Activated B cell treated with CpG ODN at 0.5 μM for 24 hours (primary cell): ENCODE data around the gene SYNDIG1. TPM values are rescaled to one million over a fixed set of nuclear protein-coding genes. Genes with fewer than 3 reads are reported as not detected.

Source experiments
- ATAC-seq: fragments of 200-7000 bp; cut with Tn5 transposase; one replicate; pipeline ENCODE4 v1.10.0; 2021; ENCODE audit warnings: low read depth, mild to moderate bottlenecking, moderate library complexity
- CTCF ChIA-PET: fragments of 350-600 bp; sonication (Branson Sonifier 250); formaldehyde crosslinking; loops from one replicate; lab custom pipeline; 2021; ENCODE audit warnings: antibody characterized with exemption; lab: Charles Lee
- POLR2A ChIA-PET: fragments of 350-600 bp; sonication (Branson Sonifier 250); formaldehyde crosslinking; loops from one replicate; lab custom pipeline; 2021; ENCODE audit warnings: antibody characterized with exemption; lab: Charles Lee
- DNase-seq: peaks from one replicate; pipeline ENCODE4 v3.0.0; 2022
- H3K27ac Mint-ChIP-seq: one replicate; pipeline ENCODE4 v1.8.0; 2020; ENCODE audit warnings: mixed read lengths
- H3K27me3 Mint-ChIP-seq: one replicate; pipeline ENCODE4 v1.8.0; 2021; ENCODE audit warnings: mixed read lengths
- H3K36me3 Mint-ChIP-seq: one replicate; pipeline ENCODE4 v1.8.0; 2021; ENCODE audit warnings: low read depth, mixed read lengths
- H3K4me1 Mint-ChIP-seq: one replicate; pipeline ENCODE4 v1.8.0; 2021; ENCODE audit warnings: mixed read lengths
- H3K4me3 Mint-ChIP-seq: one replicate; pipeline ENCODE4 v1.8.0; 2020; ENCODE audit warnings: mild to moderate bottlenecking, mixed read lengths
- H3K9me3 Mint-ChIP-seq: one replicate; pipeline ENCODE4 v1.8.0; 2020; ENCODE audit warnings: mixed read lengths
- intact Hi-C: fragments of 100-400 bp; cut with micrococcal nuclease; formaldehyde crosslinking; loops from one replicate; pipeline ENCODE4 v1.15.1; 2024
- total RNA-seq: library from RNA; stranded (reverse); gene quantifications from 2 replicates; pipeline ENCODE4 v1.2.3, GENCODE V29; 2022
- TF ChIP-seq, protein P1 (sequence below): fragments of 200-600 bp; IDR thresholded peaks from one replicate; pipeline ENCODE4 v1.8.0; 2022; ENCODE audit warnings: antibody characterized with exemption, mild to moderate bottlenecking

Gene SYNDIG1
- total RNA-seq, 1 donor from 2014 or later: not detected

- no peak overlapping the region for H3K27ac Mint-ChIP-seq
- POLR2A ChIA-PET: no interaction called here
- intact Hi-C loops: no loop called here
- DNase-seq (no peak), ATAC-seq (no peak)
- H3K4me1 Mint-ChIP-seq: peaks cover 2% of the 10 kb centered on the region
- peaks cover 8% of the 10 kb centered on the region for H3K9me3 Mint-ChIP-seq
- CTCF ChIA-PET: no interaction called here
- no peak overlapping the region for H3K4me3 Mint-ChIP-seq
- no peaks in the 10 kb centered on the region for H3K36me3 Mint-ChIP-seq
- H3K27me3 Mint-ChIP-seq: peaks cover 4% of the 10 kb centered on the region
- TF ChIP-seq, protein P1, sequence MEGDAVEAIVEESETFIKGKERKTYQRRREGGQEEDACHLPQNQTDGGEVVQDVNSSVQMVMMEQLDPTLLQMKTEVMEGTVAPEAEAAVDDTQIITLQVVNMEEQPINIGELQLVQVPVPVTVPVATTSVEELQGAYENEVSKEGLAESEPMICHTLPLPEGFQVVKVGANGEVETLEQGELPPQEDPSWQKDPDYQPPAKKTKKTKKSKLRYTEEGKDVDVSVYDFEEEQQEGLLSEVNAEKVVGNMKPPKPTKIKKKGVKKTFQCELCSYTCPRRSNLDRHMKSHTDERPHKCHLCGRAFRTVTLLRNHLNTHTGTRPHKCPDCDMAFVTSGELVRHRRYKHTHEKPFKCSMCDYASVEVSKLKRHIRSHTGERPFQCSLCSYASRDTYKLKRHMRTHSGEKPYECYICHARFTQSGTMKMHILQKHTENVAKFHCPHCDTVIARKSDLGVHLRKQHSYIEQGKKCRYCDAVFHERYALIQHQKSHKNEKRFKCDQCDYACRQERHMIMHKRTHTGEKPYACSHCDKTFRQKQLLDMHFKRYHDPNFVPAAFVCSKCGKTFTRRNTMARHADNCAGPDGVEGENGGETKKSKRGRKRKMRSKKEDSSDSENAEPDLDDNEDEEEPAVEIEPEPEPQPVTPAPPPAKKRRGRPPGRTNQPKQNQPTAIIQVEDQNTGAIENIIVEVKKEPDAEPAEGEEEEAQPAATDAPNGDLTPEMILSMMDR: no peak
Observed at GRCh38 chr20:24565835-24566351, 96.5 kb downstream of the SYNDIG1 start.

DNA sequence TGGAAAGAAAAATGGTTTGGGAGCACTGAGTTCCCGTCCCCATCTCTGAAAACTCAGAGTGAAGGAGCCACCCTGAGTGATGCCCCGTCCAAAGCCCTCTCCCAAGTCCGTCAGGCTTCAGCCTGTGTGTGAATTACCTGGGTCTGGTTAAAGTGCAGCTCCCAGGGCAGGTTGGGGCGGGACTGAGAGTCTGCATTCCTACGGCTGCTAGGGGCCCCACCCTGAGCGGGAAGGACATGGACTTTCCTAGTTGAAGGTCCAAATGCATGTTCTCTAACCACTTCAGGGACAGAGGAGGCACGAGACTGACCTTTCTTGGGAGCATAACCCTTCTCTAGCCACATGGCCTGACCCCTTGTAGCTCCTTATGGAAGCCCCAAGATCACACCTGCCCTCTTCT is 97.2 kb downstream of the SYNDIG1 start:
- DNase-seq: no peak
- POLR2A ChIA-PET: no interaction called here

GRCh38 chr20:24567508-24567907 is 98.1 kb downstream of the SYNDIG1 start:
- Mint-ChIP-seq H3K36me3 (no peaks in the 10 kb centered on the region), H3K27me3 (peaks cover 4% of the 10 kb centered on the region), H3K9me3 (peaks cover 7% of the 10 kb centered on the region), H3K27ac (no peak overlapping the region), H3K4me1 (peaks cover 13% of the 10 kb centered on the region), H3K4me3 (no peak overlapping the region)
- no peak for DNase-seq
- intact Hi-C loops: no loop called here
- no peak for ATAC-seq
- TF ChIP-seq, protein P1: no peak
- CTCF ChIA-PET: no interaction called here
- POLR2A ChIA-PET: no interaction called here

More for the DNA sequence above, 97.2 kb downstream of the SYNDIG1 start:
- Mint-ChIP-seq H3K36me3 (no peaks in the 10 kb centered on the region), H3K27me3 (peaks cover 4% of the 10 kb centered on the region), H3K4me1 (peaks cover 5% of the 10 kb centered on the region), H3K27ac (no peak overlapping the region), H3K9me3 (peaks cover 8% of the 10 kb centered on the region), H3K4me3 (no peak overlapping the region)
- TF ChIP-seq, protein P1: no peak
- ATAC-seq: no peak
- intact Hi-C loops: no loop called here
- CTCF ChIA-PET: no interaction called here

DNA sequence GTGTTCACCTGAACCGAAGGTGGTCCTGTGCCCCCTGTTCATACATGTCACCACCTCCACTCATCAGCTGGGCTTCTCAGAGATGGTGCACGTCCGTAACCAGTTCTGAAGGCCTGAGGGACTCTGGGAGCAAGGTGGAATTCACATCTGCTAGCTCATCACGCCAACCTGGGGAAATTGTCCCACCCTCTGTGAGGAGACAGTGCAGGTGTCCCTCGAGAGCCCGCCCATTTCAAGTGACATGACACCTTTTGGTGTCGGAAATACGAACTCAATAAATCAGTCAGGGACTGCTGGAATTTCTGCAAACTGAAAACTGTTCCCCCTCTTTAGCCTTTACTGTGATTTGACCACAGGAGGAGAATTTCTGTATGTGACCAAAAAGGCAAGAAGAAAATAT is 99.4 kb downstream of the SYNDIG1 start:
- Mint-ChIP-seq H3K9me3 (peaks cover 4% of the 10 kb centered on the region), H3K36me3 (no peaks in the 10 kb centered on the region), H3K27me3 (peaks cover 4% of the 10 kb centered on the region), H3K4me3 (no peak overlapping the region), H3K27ac (no peak overlapping the region), H3K4me1 (peaks cover 18% of the 10 kb centered on the region)
- TF ChIP-seq, protein P1: no peak
- POLR2A ChIA-PET: no interaction called here
- CTCF ChIA-PET: no interaction called here
- ATAC-seq (no peak), DNase-seq (no peak)
- intact Hi-C loops: no loop called here

DNA sequence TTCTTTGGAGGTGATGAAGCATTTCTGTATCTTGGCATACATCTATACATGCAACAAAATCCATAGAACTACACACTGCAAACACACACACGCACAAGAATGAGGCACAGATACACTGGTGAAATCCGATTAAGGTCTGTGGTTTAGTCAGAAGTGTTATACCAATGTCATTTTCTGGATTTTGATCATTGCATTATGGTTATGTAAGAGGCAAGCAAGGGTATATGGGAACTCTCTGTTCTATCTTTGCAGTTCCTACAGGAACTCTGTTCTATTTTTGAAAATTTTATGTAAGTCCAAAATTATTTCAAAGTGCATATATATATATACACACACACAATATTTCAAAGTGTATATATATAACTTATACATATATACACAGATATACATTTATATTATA is 101.7 kb downstream of the SYNDIG1 start:
- CTCF ChIA-PET: no interaction called here
- intact Hi-C loops: no loop called here
- H3K27me3 Mint-ChIP-seq: peaks cover 4% of the 10 kb centered on the region
- POLR2A ChIA-PET: no interaction called here
- H3K27ac Mint-ChIP-seq: no peak overlapping the region
- DNase-seq (no peak), ATAC-seq (no peak)
- no peaks in the 10 kb centered on the region for H3K36me3 Mint-ChIP-seq
- TF ChIP-seq, protein P1: no peak
- H3K4me3 Mint-ChIP-seq: no peak overlapping the region
- H3K4me1 Mint-ChIP-seq: peaks cover 18% of the 10 kb centered on the region
- no peaks in the 10 kb centered on the region for H3K9me3 Mint-ChIP-seq
